Stimulated activated CD8-positive, alpha-beta memory T cell treated with anti-CD3 and anti-CD28 coated beads, Interleukin-7, amount 100 ng/mL, for 1 hour (primary cell): ENCODE results near the gene GABPB2.

ENCODE experiments used
- DNase-seq, 2 donors: peaks; one replicate each; pipeline ENCODE4 v3.0.0-alpha.2; 2020; ENCODE audit warnings: low read depth in 2 of 2

The GABPB2 gene

GRCh38 chr1:151070474-151071276 is at the start of gene GABPB2:
Gene GABPB2, plus strand, starts transcription at chr1:151070761. Its CDS starts 17,429 bp downstream, at chr1:151088190.
- DNase-seq, result peak; percentile 63 to 69

- peak; percentile 70 to 79 for DNase-seq
Observed at GRCh38 chr1:151024540-151025146, 45.9 kb upstream of the GABPB2 start.

GRCh38 chr1:151026460-151026859 is 44.1 kb upstream of the GABPB2 start:
- DNase-seq, result no peak

GRCh38 chr1:151032164-151032563 is 38.4 kb upstream of the GABPB2 start:
- no peak for DNase-seq

- DNase-seq, result no peak
Observed at GRCh38 chr1:151035167-151035566, 35.4 kb upstream of the GABPB2 start.

GRCh38 chr1:151036356-151036755 is 34.2 kb upstream of the GABPB2 start, which contains the start of gene BNIPL:
Gene BNIPL, plus strand, starts transcription at chr1:151036586. Its CDS starts 140 bp downstream, at chr1:151036726.
- DNase-seq, result no peak

GRCh38 chr1:151037032-151037431 is 33.5 kb upstream of the GABPB2 start:
- DNase-seq, result no peak

- DNase-seq, result no peak
Observed at GRCh38 chr1:151039521-151039920, 31.0 kb upstream of the GABPB2 start.

GRCh38 chr1:151043163-151043562 is 27.4 kb upstream of the GABPB2 start:
- DNase-seq, result no peak

- peak in 1 of 2 donors; percentile 37 for DNase-seq
Observed at GRCh38 chr1:151047591-151047924, 23.0 kb upstream of the GABPB2 start, which contains the start of gene C1orf56. Gene C1orf56, plus strand, starts transcription at chr1:151047751. Its CDS starts 97 bp downstream, at chr1:151047848.

GRCh38 chr1:151047925-151048644 is 22.5 kb upstream of the GABPB2 start:
- DNase-seq, result no peak

GRCh38 chr1:151048645-151049032 is 21.9 kb upstream of the GABPB2 start:
- DNase-seq, result no peak

GRCh38 chr1:151049458-151049857 is 21.1 kb upstream of the GABPB2 start:
- no peak for DNase-seq

- DNase-seq, result no peak
Observed at GRCh38 chr1:151050051-151050688, 20.4 kb upstream of the GABPB2 start.

- DNase-seq, result no peak
Observed at GRCh38 chr1:151051356-151052009, 19.1 kb upstream of the GABPB2 start.

GRCh38 chr1:151054971-151055547 is 15.5 kb upstream of the GABPB2 start:
- no peak for DNase-seq

- no peak for DNase-seq
Observed at GRCh38 chr1:151055581-151055980, 15.0 kb upstream of the GABPB2 start.

- no peak for DNase-seq
Observed at GRCh38 chr1:151056149-151056548, 14.4 kb upstream of the GABPB2 start.

- DNase-seq, result no peak
Observed at GRCh38 chr1:151058692-151059091, 11.9 kb upstream of the GABPB2 start.

GRCh38 chr1:151059109-151060006 is 11.2 kb upstream of the GABPB2 start, which contains the start of gene CDC42SE1:
Gene CDC42SE1, minus strand, starts transcription at chr1:151059622. Its CDS starts 3,892 bp downstream, at chr1:151055730.
- peak; percentile 65 to 67 for DNase-seq
